Measurements from ENCODE around the gene ITPR1. TPM values are rescaled to one million over a fixed set of nuclear protein-coding genes. Genes with fewer than 3 reads are reported as not detected.

The ITPR1 gene
- total RNA-seq, 1 experiment from 2014 or later: 36.4 TPM

DNA sequence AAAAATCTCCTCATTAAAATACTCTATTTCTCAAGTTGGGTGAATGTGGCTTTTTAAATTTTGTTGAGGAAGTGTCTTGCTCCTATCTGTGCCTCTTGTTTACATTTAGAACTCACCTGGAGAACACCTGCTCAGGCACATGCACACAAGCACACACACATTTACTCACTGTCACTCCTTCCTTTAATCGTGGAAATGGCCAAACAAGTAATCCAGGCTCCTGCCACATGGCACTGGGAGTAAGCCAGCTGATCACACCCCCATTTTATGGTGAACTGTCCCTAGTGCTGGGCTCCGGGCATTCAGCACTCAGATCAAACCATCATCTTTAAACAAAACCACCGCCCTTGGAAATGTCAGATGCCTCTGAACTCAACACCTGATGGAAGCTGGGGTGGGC lies 281.4 kb downstream of the ITPR1 start:
- no peak for DNase-seq (ENCODE audit: low read depth)

DNA sequence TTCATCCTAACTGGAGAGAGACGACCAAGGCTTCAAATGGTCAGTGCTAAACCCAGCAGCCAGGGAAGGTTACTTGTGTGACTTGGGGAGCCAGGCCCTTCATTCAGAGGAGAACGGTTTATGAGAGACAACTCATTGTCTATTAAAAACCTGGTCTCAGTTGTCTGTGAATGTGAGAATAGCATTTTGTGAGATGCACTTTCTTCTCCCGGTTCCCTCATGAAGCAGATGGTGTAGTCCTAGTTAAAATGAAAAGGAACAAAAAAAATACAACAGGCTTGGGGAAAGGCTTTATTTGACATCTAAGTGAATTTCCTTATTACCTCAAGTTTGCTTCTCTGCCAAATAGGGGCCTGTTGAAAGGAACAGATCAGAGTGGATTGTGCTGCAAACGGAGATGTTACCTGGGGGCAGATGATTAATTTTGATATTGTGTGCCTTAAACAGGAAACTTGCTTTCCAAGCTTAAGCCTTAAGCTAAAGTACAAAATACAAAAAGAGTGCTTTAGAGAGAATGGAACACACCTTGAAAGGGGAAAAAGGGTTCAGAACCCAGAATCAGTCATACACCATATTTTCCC lies 283.3 kb downstream of the ITPR1 start:
- no peak for DNase-seq (ENCODE audit: low read depth)

DNA sequence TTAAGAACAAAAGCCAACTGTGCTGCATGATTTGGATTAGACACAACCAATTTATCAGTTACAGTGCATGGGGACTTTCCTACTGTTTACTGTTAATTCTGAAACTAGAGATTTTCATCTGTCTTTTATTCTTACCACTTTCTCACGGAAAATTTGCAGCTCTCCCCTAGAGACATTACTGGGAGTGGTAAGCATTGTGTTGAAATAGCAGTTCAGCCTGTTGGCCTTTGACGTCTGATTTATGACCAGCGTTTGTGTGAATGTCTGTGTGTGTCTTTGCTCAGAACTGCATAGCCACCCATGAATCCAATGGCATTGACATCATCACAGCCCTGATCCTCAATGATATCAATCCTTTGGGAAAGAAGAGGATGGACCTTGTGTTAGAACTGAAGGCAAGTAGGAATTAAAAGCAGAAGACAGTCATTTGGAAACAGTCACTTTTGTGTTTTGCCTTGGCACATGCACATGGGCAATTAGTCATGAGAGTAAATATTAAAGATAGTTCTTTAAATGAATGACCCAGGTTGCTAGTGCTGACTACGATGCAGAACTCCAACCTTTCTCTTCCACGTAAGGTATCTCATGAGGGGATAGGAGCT lies 283.9 kb downstream of the ITPR1 start:
- DNase-seq (ENCODE audit: low read depth): peak; percentile 41

DNA sequence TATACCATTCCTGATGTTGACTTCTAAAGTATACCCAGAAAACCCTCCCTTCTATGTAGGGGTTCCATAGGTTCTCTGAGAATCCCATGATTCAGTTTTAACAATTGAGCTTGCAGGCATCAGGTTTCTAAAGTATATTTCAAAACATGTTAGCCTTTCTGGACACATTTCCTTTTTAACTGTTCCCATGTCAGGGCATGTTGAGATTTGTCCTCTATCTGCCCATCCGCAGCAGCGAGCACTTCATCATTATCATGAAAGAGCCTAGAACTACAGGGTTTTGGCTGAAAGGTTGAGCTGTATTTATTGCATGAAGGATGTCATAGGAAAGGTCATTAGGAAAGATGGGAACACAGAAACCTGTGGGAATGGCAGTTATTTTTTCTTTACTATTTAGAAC lies 285.0 kb downstream of the ITPR1 start:
- no peak for DNase-seq (ENCODE audit: low read depth)

DNA sequence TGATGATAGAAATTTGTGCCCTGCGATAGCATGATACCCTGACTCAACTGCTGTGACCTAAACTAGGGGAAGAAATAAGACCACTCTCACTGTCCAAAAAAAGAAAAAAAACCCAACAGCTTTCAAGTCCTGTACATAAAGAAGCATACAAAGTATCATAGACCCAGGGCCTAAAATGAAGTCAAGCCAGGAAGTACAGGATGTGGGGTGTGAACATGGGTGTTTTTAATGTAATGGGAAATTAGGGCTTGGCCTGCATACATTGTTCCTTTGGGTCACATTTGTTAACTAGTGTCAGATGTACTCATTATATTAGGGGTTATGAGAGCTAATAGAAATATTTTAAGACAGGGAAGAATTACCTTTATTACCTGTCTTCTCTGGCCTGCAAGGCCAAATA lies 285.6 kb downstream of the ITPR1 start:
- DNase-seq (ENCODE audit: low read depth): no peak

DNA sequence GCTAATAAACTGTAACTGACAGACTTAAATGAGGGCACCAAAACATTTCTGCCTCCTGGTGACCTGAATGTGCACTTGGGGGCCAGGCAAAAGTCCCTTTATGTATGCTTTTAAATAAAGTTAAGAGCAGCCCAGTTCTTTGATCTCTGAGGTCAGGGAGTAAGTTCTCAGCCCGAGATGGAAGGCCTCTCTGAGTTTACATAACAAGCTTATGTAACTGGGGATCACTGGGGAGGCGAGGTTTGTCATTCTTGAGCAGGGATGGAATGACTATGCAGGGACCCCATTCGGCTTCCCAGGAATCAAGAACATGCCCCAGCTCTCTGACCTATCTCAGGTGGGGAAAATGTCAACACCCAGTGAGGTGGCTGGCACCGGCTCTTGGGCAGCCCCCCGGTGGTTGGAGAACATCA lies 287.4 kb downstream of the ITPR1 start:
- no peak for DNase-seq (ENCODE audit: low read depth)

DNA sequence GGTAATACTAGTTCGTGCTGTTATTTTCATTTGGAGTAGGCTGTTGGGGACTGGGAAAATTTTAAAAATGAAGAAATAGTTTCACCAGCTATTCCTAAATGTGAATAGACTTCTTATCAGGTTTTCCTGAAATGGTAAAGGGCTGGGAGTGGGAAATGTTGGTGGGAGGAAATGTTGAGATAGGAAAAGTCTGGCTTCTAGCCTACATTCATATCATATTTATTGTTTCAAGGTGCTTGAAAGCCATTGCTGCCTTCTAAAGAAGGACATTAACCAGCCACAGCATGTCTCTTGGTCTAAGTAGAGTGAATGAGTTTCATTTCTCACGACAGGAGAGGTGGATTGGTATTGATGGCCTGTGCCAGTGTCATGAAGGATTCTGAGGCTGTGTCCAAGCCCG lies 288.9 kb downstream of the ITPR1 start:
- no peak for DNase-seq (ENCODE audit: low read depth)

DNA sequence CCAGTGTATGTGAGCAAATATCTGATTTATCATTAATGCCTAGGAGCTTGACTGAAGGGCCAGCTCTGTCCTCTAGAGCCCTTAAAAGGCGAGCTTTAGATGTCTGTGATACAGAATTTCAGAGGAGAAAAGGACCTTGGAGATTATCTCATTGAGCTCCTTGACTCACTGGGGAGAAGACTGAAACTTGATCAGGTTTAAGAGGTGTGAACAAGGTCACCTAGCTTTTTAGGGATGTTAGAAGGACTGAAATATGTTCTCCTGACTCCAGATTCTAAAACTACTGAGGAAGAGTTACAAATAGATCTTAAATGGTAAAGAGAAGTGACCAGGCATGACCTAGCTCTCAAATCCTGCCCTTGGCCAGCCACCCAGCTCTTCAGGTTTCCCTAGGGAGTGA lies 292.4 kb downstream of the ITPR1 start:
- DNase-seq (ENCODE audit: low read depth): no peak

DNA sequence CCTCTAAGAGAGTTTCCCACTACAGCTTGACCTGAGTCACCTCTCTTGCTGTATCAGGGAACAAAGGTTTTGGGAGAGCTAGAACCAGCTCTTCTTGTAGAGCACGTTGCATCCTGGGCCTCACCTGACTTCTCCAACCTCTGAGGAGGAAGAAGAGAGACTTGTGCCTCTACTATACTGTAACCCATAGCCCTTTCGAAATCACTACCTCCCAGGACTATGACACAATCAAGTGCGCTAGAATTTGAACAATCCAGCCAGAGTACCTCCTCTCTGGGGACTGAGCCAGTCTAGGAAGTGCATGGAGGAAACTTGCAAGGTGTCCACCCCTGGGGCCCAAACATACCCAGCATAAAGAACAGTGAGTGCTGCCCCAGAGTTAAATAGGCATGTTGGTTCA lies 293.3 kb downstream of the ITPR1 start:
- DNase-seq (ENCODE audit: low read depth): no peak

DNA sequence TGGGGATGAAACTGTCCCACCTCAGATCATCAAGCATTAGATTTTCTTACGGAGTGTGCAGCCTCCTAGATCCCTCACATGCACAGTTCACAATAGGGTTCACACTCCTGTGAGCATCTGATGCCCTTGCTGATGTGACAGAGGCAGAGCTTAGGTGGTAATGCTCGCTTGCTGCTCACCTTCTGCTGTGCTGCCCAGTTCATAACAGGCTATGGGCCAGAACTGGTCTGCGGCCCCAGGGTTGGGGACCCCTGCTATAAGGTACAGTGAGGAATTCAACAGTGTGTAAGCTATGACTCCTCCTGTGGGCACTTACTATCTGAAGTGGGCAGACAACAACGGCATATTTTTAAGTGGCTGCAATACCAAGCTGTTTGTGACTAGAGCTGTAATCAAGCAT lies 298.2 kb downstream of the ITPR1 start:
- no peak for DNase-seq (ENCODE audit: low read depth)

DNA sequence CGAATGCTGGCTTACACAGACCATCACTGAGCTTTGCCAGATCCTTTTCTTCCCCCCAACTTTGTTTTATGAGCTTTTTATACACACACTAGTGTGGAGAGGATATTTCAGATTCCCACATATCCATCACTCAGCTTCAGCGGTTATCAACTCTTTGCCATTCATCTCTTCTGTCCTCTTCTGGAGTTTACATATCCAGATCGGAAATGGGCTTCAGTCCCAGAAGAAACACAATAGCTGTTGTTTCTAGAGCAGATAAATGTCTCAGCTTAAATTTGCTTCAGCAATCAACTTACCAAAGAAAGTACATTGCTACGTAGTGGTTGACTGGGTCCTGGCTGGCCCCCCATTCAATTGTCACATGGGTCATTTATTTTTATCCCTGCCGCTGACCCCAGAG lies 300.2 kb downstream of the ITPR1 start:
- no peak for DNase-seq (ENCODE audit: low read depth)

DNA sequence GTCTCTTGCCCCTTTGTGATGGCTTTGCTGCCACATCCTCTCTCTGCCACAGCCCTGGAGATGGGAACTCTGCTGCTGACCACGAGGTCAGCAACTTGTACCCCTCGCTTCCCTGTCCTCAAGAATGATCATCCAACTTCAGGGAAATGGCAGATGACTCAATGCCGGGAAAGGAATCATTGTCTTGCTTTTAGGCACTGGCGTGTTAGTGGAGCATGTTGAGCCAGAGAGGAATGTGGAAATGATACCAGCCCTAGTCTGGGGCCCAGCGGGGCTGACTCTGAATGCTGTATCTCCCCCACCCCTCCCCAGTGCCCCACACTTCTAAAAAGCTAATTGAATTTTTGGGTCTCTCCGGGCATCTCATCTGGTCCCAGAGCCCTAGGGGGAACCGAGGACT lies 301.2 kb downstream of the ITPR1 start:
- no peak for DNase-seq (ENCODE audit: low read depth)

DNA sequence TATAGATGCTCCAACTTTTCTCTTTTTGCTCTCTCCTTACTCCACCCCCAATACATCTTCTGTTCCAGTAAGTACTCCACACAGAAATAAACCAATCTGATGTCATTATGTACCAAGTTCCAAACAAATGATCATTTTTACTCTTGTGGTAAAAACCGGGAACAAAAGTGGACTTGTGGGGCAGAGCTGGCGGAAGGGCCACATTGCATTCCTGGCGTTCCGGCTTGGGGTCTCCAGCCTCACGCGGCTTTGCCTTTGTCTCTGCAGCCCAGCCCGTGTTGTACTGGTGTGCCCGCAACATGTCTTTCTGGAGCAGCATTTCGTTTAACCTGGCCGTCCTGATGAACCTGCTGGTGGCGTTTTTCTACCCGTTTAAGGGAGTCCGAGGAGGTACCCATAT lies 301.6 kb downstream of the ITPR1 start:
- no peak for DNase-seq (ENCODE audit: low read depth)

DNA sequence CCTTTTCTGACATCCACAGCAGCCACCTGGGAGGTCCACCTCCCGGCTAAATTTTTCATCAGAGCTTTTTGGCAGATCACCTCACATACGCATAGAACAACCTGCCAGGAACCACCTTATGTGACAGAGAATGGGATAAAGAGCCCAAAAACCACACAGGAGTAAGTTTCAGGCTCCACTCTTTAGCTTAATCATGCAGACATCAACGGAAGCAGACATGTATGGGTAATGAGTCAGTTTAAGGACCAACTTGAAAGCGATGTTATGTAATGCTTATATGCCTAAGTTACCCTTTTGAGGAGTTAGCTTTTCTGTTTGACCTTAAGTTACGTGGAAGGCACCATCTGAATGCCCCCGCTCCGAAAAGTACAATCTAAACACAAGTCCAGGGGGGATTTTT lies 302.8 kb downstream of the ITPR1 start:
- DNase-seq (ENCODE audit: low read depth): no peak

DNA sequence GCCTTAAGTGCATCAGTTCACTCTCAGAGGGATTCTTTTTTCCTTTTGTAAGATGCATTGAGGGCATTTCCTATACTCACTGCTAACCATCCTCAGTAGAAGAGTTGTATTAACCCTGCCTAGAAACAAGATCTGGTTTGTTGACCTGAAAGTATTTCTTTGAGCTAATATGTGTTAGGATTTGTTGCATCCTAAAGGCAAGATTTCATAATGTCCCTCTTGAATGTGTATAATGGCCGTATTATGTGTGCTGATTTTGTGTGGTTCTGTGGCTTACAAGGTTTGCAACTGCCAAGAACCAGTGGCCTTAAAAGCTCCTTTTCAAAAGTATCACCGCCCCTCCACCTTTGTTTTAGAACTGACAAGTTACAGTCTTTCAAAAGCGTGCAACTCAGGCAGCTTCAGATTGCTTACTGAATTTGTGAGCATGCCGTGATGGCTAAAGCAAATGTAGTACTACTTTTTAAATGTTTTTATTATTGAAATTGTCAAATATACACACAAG lies 304.1 kb downstream of the ITPR1 start:
- DNase-seq (ENCODE audit: low read depth): peak; percentile 9

DNA sequence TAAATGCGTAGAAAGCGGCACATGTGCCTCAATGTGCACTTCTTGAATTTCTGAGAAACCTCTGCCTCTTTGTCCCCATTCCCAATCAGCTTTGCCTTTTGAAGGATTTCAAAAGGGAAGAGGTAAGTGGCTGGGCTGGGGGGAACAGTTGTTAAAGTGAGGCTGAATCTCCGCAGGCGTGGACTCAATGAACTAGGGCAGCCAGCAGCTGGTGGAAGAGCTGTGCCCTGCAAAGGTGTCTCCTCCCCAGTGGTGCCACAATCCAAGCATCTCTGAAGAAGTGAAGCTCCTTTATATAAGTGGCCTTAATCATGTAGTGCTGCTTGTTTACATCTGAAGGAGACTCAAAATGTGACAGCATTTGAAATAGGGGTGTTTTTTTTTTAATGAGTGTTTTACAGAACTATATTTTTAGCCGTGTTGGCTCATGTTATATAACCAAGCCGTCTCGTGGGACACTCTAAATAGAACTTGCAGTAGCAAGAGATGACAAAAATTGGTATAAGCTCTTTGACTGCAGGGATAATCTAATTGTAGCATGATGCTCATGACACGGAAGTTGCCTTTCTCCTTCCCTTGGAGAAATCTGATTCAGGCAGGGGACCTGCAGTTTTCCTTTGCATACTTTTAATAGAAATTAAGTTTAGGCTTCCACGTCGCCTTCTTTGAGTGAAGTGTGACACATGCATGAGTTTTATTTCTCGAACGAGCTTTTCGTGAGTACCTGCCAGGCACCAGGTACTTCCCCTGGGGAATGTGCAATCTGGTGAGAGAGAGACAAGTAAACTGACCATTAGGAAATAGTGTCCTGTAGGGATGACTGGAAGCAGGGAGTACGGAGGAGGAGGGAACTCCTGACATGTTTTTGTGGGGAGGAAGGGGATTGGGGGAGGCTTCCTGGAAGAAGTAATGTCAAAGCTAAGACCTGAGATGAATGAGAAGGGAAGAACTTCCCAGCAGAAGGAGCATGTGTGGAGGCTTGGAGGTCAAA lies 306.4 kb downstream of the ITPR1 start:
- DNase-seq (ENCODE audit: low read depth): no peak

DNA sequence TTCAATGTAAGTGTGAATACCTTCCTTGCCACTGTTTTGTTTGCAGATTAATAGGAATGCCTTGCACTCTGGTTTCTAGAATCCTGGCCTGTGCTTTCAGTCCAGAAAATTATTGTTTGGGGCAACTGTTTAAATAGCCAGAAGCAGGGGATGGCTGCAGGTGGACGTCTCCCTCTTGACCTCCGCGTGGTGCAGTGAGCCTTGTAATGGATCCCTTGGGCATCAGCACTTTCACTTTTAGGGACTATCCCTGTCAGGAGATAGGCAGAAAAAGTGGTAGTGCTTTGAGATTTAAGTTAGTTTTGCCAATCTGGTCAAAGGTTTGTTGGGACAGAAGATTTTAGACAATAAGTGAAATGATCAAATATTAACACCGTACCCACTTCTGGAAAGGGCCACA lies 307.4 kb downstream of the ITPR1 start:
- DNase-seq (ENCODE audit: low read depth): no peak

DNA sequence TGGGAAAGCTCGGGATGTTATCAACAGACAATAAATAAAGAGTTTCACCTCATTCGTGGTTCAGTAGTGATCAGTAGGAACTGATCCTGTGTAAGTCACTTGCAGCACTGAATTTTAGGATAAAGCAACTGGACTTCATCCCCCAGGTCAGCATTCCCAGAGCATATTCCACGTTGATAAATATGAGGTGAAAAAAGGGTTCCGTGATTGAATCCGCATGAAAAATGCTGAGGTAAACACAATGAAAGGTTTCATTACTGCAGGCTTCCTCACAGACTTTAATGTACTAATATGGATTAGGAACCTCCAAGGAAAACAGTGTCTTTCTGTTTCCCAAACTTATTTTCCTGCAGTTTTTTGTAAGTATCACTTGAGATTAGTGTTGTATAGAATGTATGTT lies 308.7 kb downstream of the ITPR1 start:
- DNase-seq (ENCODE audit: low read depth): no peak

DNA sequence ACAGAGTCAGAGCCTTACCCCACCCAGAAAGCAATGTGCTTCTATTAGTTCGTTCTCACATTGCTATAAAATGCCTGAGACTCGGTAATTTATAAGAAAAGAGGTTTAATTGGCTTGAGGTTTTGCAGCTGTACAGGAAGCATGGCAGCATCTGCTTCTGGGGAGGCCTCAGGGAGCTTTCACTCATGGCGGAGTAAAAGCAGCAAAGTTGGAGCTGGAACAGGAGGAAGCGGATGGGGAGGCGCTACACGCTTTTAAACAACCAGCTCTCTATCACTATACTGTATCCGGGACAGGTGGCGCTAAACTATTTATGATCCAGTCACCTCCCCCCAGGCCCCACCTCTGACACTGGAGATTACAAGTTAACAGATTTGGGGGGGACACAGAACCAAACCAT lies 309.8 kb downstream of the ITPR1 start:
- DNase-seq (ENCODE audit: low read depth): no peak

DNA sequence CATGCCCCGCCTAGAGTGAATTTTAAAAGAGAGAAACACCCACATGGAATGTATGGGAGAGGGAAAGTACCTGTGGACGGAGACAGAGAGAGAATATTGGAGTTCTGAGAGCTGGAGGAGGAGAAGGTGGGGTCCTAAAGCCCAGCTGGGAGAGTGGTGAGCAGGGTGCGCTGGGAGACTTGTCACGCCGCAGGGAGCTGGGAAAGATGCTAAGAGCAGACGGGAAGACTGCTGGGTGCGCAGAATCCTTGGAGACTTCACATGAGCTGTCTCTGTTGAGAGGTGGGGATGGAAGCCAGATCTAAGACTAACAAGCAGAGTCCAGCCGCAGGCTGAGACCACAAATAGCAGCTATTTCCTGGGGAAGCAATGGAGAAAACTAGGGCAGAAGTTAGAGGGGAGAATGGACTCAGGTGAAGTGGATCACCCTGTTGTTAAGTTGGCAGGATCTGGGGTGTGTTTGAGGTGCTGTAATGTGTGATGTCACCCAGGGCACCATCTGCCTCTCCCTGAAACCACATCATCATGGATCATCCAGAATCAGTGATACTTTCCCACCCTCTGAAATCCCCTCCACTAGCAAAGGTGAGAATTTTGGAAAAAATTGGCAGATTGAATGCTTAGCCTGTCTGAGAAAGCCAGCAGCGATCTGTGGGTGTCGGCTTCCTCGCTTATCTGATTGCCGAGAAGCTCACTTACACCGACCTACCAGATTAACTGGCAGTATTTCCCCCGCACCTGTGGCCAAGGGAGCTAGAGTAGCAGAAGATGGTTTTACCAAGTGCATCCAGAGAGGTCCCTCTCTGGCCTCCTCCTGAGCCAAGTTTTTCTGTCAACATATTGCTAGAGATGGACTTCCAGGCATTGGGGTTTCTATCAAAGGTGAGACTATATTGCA lies 311.3 kb downstream of the ITPR1 start:
- no peak for DNase-seq (ENCODE audit: low read depth)

DNA sequence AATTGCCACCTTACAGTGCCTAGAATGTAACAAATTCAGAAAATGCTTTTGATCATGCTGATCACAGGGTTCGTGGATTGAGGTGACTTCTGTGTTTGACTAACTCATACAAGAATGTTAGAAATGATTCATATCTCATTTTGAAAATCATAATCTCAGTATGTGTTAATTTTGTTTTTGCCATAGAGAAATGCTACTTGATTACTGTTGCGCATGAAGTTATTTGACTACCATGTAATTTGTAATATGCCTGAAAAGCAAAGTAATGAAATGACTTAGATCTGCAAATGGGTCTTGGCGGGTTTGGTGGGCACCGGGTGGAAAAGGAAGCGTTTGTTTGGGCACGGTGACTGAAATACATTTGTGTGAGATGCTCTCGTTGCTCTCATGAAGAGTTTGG lies 312.5 kb downstream of the ITPR1 start:
- no peak for DNase-seq (ENCODE audit: low read depth)
